Vagina (tissue), 2 donors: ENCODE results near the gene CLPSL2.

Source experiments
- POLR2A ChIP-seq, 2 donors: fragments of 450-650 bp; IDR thresholded peaks; one replicate each; pipeline ENCODE4 v1.6.1; 2017; ENCODE audit warnings: antibody characterized with exemption in 2 of 2, mild to moderate bottlenecking in 2 of 2, moderate library complexity in 2 of 2
- POLR2AphosphoS5 ChIP-seq, 2 donors: sonication (generic); formaldehyde crosslinking; IDR thresholded peaks; one replicate each; pipeline ENCODE4 v1.9.0; 2017; ENCODE audit warnings: antibody characterized with exemption in 2 of 2, mild to moderate bottlenecking in 2 of 2, low read depth in 1 of 2; ENCODE audit not compliant: insufficient read depth in 1 of 2
- TF ChIP-seq, protein P1 (sequence below), 3 experiments: fragments of 450-650 bp in 2 of 3; fragments of 200-600 bp in 1 of 3; sonication (generic) in 1 of 3; IDR thresholded peaks; one replicate each; pipeline ENCODE4 v1.5.1; 2017 to 2019; ENCODE audit warnings: antibody characterized with exemption in 3 of 3, mild to moderate bottlenecking in 2 of 3, moderate library complexity in 2 of 3

DNA sequence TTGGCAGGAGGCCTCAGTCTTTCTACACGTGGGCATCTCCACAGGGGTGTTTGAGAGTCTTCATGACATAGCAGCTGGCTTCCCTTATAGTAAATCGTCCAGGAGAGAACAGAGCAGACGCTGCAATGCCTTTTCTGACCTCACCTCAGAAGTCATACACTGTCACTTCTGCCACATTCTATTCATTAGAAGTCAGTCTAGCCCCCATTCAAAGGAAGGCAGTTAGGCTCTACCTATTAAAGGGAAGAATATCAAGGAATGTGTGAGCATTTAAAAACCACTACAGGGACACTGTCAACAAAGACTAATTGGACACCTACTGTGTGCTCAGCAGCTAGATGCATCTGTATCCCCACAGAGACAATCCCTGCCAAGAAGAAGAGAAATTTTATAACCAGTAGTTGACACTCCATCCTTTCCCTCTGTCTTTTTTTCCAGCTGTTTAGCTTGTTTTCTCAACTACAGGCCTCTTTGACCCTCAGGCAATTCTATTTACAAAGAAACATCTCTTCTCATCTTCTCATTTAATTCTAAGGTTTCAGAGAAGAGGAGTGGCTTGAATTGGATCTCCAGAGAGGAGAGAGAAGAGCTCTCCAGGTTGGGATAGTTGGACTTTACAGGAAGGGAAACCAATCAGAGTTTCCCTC is 21.0 kb upstream of the CLPSL2 start:
- TF ChIP-seq, protein P1, sequence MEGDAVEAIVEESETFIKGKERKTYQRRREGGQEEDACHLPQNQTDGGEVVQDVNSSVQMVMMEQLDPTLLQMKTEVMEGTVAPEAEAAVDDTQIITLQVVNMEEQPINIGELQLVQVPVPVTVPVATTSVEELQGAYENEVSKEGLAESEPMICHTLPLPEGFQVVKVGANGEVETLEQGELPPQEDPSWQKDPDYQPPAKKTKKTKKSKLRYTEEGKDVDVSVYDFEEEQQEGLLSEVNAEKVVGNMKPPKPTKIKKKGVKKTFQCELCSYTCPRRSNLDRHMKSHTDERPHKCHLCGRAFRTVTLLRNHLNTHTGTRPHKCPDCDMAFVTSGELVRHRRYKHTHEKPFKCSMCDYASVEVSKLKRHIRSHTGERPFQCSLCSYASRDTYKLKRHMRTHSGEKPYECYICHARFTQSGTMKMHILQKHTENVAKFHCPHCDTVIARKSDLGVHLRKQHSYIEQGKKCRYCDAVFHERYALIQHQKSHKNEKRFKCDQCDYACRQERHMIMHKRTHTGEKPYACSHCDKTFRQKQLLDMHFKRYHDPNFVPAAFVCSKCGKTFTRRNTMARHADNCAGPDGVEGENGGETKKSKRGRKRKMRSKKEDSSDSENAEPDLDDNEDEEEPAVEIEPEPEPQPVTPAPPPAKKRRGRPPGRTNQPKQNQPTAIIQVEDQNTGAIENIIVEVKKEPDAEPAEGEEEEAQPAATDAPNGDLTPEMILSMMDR (IDR thresholded peaks at IDR 0.05), result no peak
- TF ChIP-seq POLR2AphosphoS5 (IDR thresholded peaks at IDR 0.05; ENCODE audit: insufficient read depth in 1 of 2, low read depth in 1 of 2) (no peak), POLR2A (IDR thresholded peaks at IDR 0.05) (no peak)
